ENCODE data around the gene TMEM127. TPM values are rescaled to one million over a fixed set of nuclear protein-coding genes. Genes with fewer than 3 reads are reported as not detected.

TMEM127 gene
- total and polyA plus RNA-seq, 2 donors from 2014 or later = 37.4 to 72.3 TPM

DNA sequence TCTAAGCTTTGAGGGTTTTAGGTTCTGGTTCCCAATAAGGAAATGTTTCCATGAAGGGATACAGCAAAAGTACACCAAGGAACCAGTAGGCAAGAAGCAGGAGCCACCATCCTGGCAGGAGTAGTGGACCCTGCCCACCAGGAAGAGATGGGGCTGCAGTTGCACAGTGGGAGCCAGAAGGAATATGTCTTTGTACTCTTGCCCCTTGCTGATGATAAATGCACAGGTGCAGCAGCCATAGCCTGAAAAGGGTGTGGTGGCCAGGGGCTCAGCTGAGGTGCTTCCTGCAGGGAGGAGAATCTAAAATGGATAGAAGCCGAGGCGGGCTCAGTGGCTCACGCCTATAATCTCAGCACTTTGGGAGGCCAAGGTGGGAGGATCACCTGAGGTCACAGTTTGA lies 27.5 kb downstream of the TMEM127 start:
- Histone ChIP-seq H3K9me3 (ENCODE audit: control insufficient read depth in 2 of 3, insufficient read depth in 1 of 3, low read length in 3 of 3) (no peaks in the 10 kb centered on the region), H3K4me1 (ENCODE audit: control insufficient read depth in 2 of 3, insufficient read depth in 2 of 3, low read depth in 1 of 3, low read length in 3 of 3) (no peaks in the 10 kb centered on the region), H3K36me3 (ENCODE audit: control insufficient read depth in 2 of 3, insufficient read depth in 3 of 3, low read length in 3 of 3) (no peaks in the 10 kb centered on the region), H3K9ac (ENCODE audit: low read length in 3 of 3) (no peak overlapping the region), H3K4me3 (ENCODE audit: low read length in 3 of 3) (no peak overlapping the region), H3K27me3 (ENCODE audit: control insufficient read depth, insufficient read depth, low read length) (no peaks in the 10 kb centered on the region), H3K27ac (ENCODE audit: low read depth in 2 of 2, low read length in 2 of 2) (no peak overlapping the region)
- TF ChIP-seq CTCF (IDR thresholded peaks at IDR 0.05; ENCODE audit: borderline replicate concordance, extremely low read depth, insufficient read depth) = no peak
- intact Hi-C loops (cut with DNase I) = no loop called here
- DNase-seq (peak in 1 of 5 donors; percentile 8), FAIRE-seq (no peak)

DNA sequence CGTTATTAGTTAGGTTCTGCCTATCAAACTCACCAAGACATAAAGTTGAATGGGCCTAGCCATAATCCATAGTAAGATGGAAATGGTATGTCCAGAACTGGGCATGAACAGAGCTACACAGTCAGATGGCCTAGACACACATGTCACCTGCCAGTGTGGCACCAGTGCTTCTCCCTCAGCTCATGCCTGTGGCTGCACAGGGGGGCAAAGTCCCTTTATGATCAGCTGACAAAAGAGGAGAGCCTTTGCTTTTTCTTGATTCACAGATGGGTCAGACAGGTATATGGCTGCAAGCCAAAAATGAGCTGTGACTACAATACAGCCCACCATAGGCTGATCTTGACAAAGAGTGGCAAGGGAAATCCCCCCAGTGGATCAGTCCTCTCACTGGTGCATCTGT lies 28.9 kb downstream of the TMEM127 start:
- Histone ChIP-seq H3K9me3 (ENCODE audit: control insufficient read depth in 2 of 3, insufficient read depth in 1 of 3, low read length in 3 of 3) (no peaks in the 10 kb centered on the region), H3K9ac (ENCODE audit: low read length in 3 of 3) (no peak overlapping the region), H3K4me1 (ENCODE audit: control insufficient read depth in 2 of 3, insufficient read depth in 2 of 3, low read depth in 1 of 3, low read length in 3 of 3) (no peaks in the 10 kb centered on the region), H3K27ac (ENCODE audit: low read depth in 2 of 2, low read length in 2 of 2) (no peak overlapping the region), H3K4me3 (ENCODE audit: low read length in 3 of 3) (no peak overlapping the region), H3K36me3 (ENCODE audit: control insufficient read depth in 2 of 3, insufficient read depth in 3 of 3, low read length in 3 of 3) (no peaks in the 10 kb centered on the region), H3K27me3 (ENCODE audit: control insufficient read depth, insufficient read depth, low read length) (no peaks in the 10 kb centered on the region)
- DNase-seq (peak in 1 of 5 donors; percentile 3), FAIRE-seq (no peak)
- intact Hi-C loops (cut with DNase I) = no loop called here
- TF ChIP-seq CTCF (IDR thresholded peaks at IDR 0.05; ENCODE audit: borderline replicate concordance, extremely low read depth, insufficient read depth) = no peak

GRCh38 chr2:96233880-96234316 lies 31.9 kb downstream of the TMEM127 start:
- H3K9me3 ChIP-seq (ENCODE audit: control insufficient read depth in 2 of 3, insufficient read depth in 1 of 3, low read length in 3 of 3) = no peaks in the 10 kb centered on the region
- H3K4me1 ChIP-seq (ENCODE audit: control insufficient read depth in 2 of 3, insufficient read depth in 2 of 3, low read depth in 1 of 3, low read length in 3 of 3) = no peaks in the 10 kb centered on the region
- no peak for TF ChIP-seq CTCF (IDR thresholded peaks at IDR 0.05; ENCODE audit: borderline replicate concordance, extremely low read depth, insufficient read depth)
- no peaks in the 10 kb centered on the region for H3K36me3 ChIP-seq (ENCODE audit: control insufficient read depth in 2 of 3, insufficient read depth in 3 of 3, low read length in 3 of 3)
- H3K4me3 ChIP-seq (ENCODE audit: low read length in 3 of 3) = no peak overlapping the region
- intact Hi-C loops (cut with DNase I) = no loop called here
- DNase-seq = no peak
- FAIRE-seq = no peak
- H3K27ac ChIP-seq (ENCODE audit: low read depth in 2 of 2, low read length in 2 of 2) = no peak overlapping the region
- H3K27me3 ChIP-seq (ENCODE audit: control insufficient read depth, insufficient read depth, low read length) = no peaks in the 10 kb centered on the region
- H3K9ac ChIP-seq (ENCODE audit: low read length in 3 of 3) = no peak overlapping the region

- DNase-seq = no peak
- Histone ChIP-seq H3K9me3 (ENCODE audit: control insufficient read depth in 2 of 3, insufficient read depth in 1 of 3, low read length in 3 of 3) (no peaks in the 10 kb centered on the region), H3K4me1 (ENCODE audit: control insufficient read depth in 2 of 3, insufficient read depth in 2 of 3, low read depth in 1 of 3, low read length in 3 of 3) (no peaks in the 10 kb centered on the region), H3K4me3 (ENCODE audit: low read length in 3 of 3) (no peak overlapping the region), H3K9ac (ENCODE audit: low read length in 3 of 3) (no peak overlapping the region), H3K27ac (ENCODE audit: low read depth in 2 of 2, low read length in 2 of 2) (no peak overlapping the region), H3K36me3 (ENCODE audit: control insufficient read depth in 2 of 3, insufficient read depth in 3 of 3, low read length in 3 of 3) (no peaks in the 10 kb centered on the region), H3K27me3 (ENCODE audit: control insufficient read depth, insufficient read depth, low read length) (no peaks in the 10 kb centered on the region)
- TF ChIP-seq CTCF (IDR thresholded peaks at IDR 0.05; ENCODE audit: borderline replicate concordance, extremely low read depth, insufficient read depth) = no peak
- intact Hi-C loops (cut with DNase I) = no loop called here
- no peak for FAIRE-seq
These were observed 32.4 kb downstream of the TMEM127 start for GRCh38 chr2:96233436-96233835.
